GM12864 (cell line): ENCODE results near the gene SEMA7A.

Experiments used
- DNase-seq: peaks from one replicate; pipeline ENCODE4 v3.0.0-alpha.2; 2011; ENCODE audit warnings: low read depth
- H3K4me3 ChIP-seq: 2 replicates; pipeline ENCODE4 v1.5.1; 2011; ENCODE audit warnings: mild to moderate bottlenecking, low read depth, low read length, control low read depth
- TF ChIP-seq, protein P1 (sequence below): IDR thresholded peaks from 2 replicates; pipeline ENCODE4 v1.5.1; 2011; ENCODE audit warnings: low read depth, mild to moderate bottlenecking, moderate library complexity, low read length, control low read depth, inconsistent platforms; ENCODE audit errors: missing control alignments

SEMA7A gene

DNA sequence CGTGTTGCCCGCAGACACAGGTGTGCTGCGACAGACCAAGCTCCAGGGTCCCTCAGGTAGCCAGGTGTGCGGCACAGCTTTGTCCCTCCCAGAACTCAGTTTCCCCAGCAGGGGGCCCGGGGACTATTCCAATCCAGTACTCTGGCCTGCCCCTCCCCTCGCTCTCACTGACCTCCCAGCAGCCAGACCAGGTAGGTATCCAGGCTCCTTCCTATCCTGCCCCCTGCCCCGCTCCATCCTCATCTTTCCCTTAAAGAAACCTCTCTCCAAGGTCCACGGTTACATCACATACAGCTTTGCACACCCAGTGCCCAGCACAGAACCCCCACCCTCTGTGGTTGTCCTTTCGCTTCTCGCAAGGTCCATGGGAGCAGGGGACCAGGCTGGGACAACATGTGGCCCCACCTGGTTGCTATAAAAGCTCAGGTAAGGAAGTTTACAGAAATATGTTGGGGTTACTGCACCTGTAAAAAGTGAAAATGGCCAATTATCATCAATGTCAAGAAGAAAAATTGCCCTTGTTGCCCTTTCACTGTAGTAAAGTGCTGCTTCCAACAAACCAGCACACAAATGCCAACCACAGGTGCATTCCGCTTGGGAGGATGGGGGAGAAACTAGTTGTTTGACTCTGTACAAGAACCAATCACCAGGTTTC is 59.0 kb downstream of the SEMA7A start:
- DNase-seq = no peak
- TF ChIP-seq, protein P1, sequence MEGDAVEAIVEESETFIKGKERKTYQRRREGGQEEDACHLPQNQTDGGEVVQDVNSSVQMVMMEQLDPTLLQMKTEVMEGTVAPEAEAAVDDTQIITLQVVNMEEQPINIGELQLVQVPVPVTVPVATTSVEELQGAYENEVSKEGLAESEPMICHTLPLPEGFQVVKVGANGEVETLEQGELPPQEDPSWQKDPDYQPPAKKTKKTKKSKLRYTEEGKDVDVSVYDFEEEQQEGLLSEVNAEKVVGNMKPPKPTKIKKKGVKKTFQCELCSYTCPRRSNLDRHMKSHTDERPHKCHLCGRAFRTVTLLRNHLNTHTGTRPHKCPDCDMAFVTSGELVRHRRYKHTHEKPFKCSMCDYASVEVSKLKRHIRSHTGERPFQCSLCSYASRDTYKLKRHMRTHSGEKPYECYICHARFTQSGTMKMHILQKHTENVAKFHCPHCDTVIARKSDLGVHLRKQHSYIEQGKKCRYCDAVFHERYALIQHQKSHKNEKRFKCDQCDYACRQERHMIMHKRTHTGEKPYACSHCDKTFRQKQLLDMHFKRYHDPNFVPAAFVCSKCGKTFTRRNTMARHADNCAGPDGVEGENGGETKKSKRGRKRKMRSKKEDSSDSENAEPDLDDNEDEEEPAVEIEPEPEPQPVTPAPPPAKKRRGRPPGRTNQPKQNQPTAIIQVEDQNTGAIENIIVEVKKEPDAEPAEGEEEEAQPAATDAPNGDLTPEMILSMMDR = peak; percentile 46
- peak overlapping the region; percentile 70 for H3K4me3 ChIP-seq

DNA sequence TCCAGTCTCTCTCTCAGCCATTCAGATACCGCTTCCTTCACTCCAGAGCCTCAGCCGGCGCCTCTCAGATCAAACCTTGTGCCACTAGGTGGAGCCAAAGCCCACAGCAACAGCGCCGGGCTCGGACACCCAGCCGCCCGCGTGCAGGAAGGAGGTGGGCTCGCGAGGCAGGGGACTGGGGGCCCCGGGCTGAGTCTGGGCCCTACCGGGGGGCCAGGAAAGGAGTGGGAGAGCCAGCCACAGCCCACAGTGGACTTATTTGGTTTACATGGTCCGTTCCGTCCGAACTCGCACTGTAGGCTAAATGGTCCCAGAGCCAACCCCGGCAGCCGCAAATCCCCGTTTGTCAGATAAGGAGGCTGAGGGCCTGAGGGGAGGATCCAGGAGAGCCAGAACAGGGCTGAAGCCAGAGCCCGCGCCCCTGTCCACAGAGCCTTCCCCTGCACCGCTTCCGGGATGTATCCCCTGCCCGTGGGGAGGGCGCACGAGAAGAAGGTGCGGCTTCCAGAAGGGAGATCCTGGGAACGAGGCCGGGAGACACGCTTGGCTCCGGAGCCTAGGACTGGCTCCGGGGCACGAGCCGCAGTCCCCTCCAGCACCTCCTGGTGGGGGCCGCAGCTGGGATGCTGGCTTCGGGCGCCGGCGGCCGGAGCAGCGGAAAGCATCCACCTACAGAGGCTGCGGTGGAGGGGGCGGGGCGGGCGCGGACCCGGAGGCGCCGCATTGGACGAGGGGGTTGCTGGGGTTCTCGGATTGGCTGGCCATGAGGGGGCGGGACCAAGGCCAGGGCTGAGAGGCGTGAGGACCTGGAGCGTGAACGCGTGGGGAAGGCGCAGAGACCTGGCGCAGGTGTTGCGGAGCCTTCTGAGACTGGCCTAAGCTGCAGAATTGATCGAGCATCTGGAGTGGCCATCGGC is 59.8 kb downstream of the SEMA7A start:
- TF ChIP-seq, protein P1 = peak; percentile 82
- peak overlapping the region; percentile 70 for H3K4me3 ChIP-seq
- peak; percentile 78 for DNase-seq

DNA sequence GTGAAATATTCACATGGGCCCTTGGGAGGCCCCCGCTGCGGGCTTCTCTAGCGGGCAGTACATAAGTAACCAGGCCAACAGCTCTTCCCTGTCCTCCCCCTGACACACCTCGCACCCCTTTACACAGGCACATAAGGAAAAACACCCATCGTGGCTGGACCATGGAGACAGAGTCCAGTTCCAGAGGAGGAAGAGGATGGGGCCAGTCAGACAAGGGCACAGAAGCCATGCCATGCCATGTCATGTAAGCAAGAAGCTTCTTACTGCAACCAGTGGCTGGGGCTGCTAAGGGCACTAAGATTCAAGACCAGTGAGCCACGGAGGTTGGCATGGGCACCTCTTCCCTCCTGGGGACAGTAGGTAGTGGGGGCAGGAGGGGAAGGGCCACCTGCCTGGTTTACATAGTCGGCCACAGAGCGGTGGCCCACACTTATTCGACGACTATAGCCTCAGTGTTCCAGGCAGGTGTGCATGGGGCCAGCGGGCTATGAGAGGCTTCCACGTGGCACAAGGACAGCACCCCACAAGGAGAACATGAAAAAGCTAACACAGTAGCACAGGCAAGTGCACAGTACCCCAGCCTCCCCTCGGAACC is 60.6 kb downstream of the SEMA7A start:
- H3K4me3 ChIP-seq = no peak overlapping the region
- TF ChIP-seq, protein P1 = no peak
- no peak for DNase-seq

DNA sequence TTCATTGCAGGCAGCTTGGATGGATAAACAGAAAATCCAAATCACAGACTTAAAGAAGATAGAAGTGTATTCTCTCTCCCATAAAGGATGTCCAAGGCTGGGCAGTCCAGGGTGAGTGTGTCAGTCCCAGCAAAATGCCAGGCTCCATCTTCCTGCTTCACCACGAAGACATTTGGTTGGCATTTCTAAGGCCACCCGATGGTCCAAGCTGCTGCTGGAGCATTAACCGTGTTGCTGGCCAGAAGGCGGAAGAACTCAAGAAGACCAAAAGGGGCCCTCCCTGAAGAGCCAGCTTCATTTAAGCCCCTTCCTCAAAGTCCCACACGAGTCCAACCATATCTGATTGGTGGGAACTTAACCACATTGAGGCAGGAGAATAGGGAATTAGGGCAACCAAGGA is 63.3 kb downstream of the SEMA7A start:
- DNase-seq = no peak
- H3K4me3 ChIP-seq = no peak overlapping the region
- TF ChIP-seq, protein P1 = no peak

DNA sequence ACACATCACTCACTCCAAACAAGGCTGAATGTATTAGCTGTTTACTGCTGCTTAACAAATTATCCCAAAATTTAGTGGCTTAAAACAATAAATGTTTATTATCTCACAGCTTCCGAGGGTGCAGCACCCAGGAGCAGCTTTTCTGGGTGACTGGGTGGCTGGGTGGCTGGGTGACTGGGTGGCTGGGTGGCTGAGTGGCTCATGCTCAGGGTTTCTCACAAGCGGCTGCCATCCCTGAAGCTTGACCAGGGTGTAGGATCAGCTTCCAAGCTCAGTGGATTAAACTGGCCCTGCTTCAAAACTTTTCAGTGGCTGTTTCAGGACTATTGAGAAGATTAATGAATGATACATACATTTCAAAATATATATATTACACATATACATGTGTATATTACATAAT is 64.0 kb downstream of the SEMA7A start:
- TF ChIP-seq, protein P1 = no peak
- no peak for DNase-seq
- no peak overlapping the region for H3K4me3 ChIP-seq

DNA sequence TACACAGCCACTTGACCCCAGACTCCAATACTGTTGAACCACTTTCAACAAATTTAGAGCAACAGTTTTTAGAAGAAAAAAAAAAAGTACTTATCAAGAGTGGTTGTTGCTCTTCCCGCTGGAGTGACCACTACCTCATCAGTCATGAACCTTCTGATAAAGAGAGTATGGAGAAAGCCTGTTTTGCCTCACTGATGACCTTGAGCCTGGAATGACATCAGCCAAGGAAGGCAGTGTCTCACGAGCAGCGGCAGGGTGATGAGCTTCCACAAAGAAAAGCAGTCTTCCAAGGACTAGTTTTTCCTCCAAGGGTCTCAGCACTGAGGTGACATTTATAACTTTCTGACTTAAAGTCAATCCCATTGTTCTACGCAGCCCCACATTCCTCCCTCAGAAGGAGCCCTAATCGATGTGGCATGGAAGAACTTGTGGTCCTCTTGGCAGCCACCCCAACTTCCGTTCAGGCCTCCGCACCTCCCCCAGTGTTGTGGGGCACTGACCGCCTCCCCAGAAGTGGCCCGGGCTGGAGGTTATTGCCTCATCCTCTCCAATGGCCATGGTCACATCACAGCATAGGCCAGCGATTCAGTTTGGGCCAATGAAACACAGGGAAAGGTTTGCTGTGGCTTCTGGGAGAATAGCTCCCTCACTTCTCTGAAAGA is 64.5 kb downstream of the SEMA7A start:
- DNase-seq = no peak
- no peak overlapping the region for H3K4me3 ChIP-seq

More for the DNA sequence above, 64.5 kb downstream of the SEMA7A start:
- TF ChIP-seq, protein P1 = no peak
